Stomach (tissue), 9 donors: Measurements from ENCODE around the gene IPO9. TPM values are rescaled to one million over a fixed set of nuclear protein-coding genes. Genes with fewer than 3 reads are reported as not detected.
A peak's percentile ranks its signal among the peaks of the same experiment; 100 is the strongest.

ENCODE experiments used
- DNase-seq, 2 donors: peaks; one replicate each; pipeline versions ENCODE4 v3.0.0 to v3.0.0-alpha.2; 2013 to 2019
- H3K27ac ChIP-seq, 5 donors: fragments of 200-600 bp in 4 of 5; sonication (generic) in 4 of 5; one replicate each; pipeline ENCODE4 v1.5.1; 2013 to 2019; ENCODE audit warnings: mild to moderate bottlenecking in 1 of 5, moderate library complexity in 1 of 5
- H3K27me3 ChIP-seq, 3 donors: fragments of 200-600 bp; sonication (generic); one replicate each; pipeline ENCODE4 v1.5.1; 2017 to 2019; ENCODE audit warnings: mixed run types in 1 of 3
- H3K36me3 ChIP-seq, 4 donors: fragments of 200-600 bp; sonication (generic); 1 replicate in 3 of 4; 2 replicates in 1 of 4; pipeline ENCODE4 v1.5.1; 2016 to 2019
- H3K4me1 ChIP-seq, 4 donors: fragments of 200-600 bp; sonication (generic); one replicate each; pipeline ENCODE4 v1.5.1; 2016 to 2019
- H3K4me3 ChIP-seq, 4 donors: fragments of 200-600 bp; sonication (generic) in 3 of 4; one replicate each; pipeline ENCODE4 v1.5.1; 2016 to 2019; ENCODE audit warnings: mild to moderate bottlenecking in 1 of 4
- H3K9me3 ChIP-seq, 4 donors: fragments of 200-600 bp; sonication (generic); one replicate each; pipeline ENCODE4 v1.5.1; 2016 to 2019
- CTCF ChIP-seq, 7 experiments: fragments of 450-650 bp in 4 of 7; fragments of 200-600 bp in 3 of 7; sonication (generic) in 3 of 7; IDR thresholded peaks; one replicate each; pipeline ENCODE4 v1.5.1; 2016 to 2019; ENCODE audit warnings: antibody characterized with exemption in 7 of 7, control low read depth in 2 of 7, mild to moderate bottlenecking in 1 of 7
- EP300 ChIP-seq: sonication (generic); formaldehyde crosslinking; IDR thresholded peaks from one replicate; pipeline ENCODE4 v1.6.1; 2017; ENCODE audit warnings: antibody characterized with exemption
- POLR2A ChIP-seq, 4 donors: fragments of 450-650 bp; IDR thresholded peaks; one replicate each; pipeline ENCODE4 v1.6.1; 2016; ENCODE audit warnings: antibody characterized with exemption in 4 of 4, control low read depth in 2 of 4, mild to moderate bottlenecking in 1 of 4, moderate library complexity in 1 of 4
- POLR2AphosphoS5 ChIP-seq, 3 donors: sonication (generic); formaldehyde crosslinking; IDR thresholded peaks; one replicate each; pipeline ENCODE4 v1.6.1; 2016; ENCODE audit warnings: antibody characterized with exemption in 3 of 3
- WGBS, 5 donors: extraction: QIAGEN DNeasy Blood & Tissue Kit in 3 of 5; methylation state at CpG; one replicate each; pipeline versions ENCODE4 v1.1.5 to v1.1.7; 2013 to 2018; 5-methylcytosine and 5-hydroxymethylcytosine counted together
- intact Hi-C: fragments of 100-400 bp; cut with DNase I; formaldehyde crosslinking; loops from one replicate; pipeline ENCODE4 v1.15.1; 2023; ENCODE audit warnings: low total_unique reads
- polyA plus RNA-seq, 3 donors: library from polyadenylated mRNA; stranded (reverse); fragments of 200-250 nt; gene quantifications; one replicate each; pipeline ENCODE4 v1.2.3, GENCODE V29; 2013
- total RNA-seq, 5 donors: library from RNA; depleted of rRNA; stranded (reverse); fragments of >200 nt; gene quantifications; one replicate each; pipeline versions ENCODE4 v1.1.0 to v1.2.3, GENCODE V29; 2014 to 2016
- donor health status: healthy with polysubstance abuse.
- donor health status: Bipolar disorder and iron deficiency.
- donor health status: healthy.

IPO9 gene
- total and polyA plus RNA-seq, 8 donors: 5.2 to 27.9 (median 12.1) TPM

GRCh38 chr1:201793306-201793925, 35.5 kb upstream of the IPO9 start:
- Histone ChIP-seq H3K4me3 (no peak overlapping the region), H3K36me3 (peaks cover 16 to 84% (median 65%) of the 10 kb centered on the region in 4 donors), H3K9me3 (no peaks in the 10 kb centered on the region), H3K27ac (peak overlapping the region in 1 of 5 donors; percentile 77), H3K27me3 (no peaks in the 10 kb centered on the region), H3K4me1 (peaks cover 18 to 42% (median 34%) of the 10 kb centered on the region in 4 donors)
- DNase-seq: no peak
- 49 to 69% (median 57%) methylated on average over 11 of the region's 11 CpGs for WGBS, 5 donors
- intact Hi-C loops: loop anchor here (2.0 to 10.0 kb wide), 2 partner anchors 85 to 239 kb away; no protein-coding TSS in a partner anchor
- TF ChIP-seq POLR2A (IDR thresholded peaks at IDR 0.05) (no peak), POLR2AphosphoS5 (IDR thresholded peaks at IDR 0.05) (no peak), CTCF (IDR thresholded peaks at IDR 0.05) (no peak), EP300 (no peak)

DNA sequence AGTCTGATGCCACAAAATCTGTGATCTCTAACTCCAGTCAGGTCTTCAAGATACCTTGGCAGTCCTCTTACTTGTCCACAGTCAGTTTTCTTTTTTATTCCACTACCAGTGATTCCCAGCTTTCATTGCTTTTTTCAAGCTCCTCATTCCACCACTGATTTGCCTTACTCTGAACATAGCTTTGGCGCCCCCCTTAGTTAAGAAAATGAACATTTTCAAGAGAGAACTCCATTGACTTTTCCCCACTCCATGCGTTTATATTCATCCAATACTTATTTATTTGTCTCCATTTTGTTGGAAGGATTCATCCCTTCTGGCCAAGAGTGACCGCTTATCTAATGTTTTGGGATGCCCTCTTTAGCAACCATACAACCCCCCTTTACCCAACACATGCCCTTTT, 33.9 kb upstream of the IPO9 start:
- no peak for TF ChIP-seq POLR2AphosphoS5 (IDR thresholded peaks at IDR 0.05)
- TF ChIP-seq POLR2A (IDR thresholded peaks at IDR 0.05): no peak
- no peak for TF ChIP-seq CTCF (IDR thresholded peaks at IDR 0.05)
- no peak for TF ChIP-seq EP300
- Histone ChIP-seq H3K36me3 (peaks cover 14 to 75% (median 63%) of the 10 kb centered on the region in 4 donors), H3K9me3 (no peaks in the 10 kb centered on the region), H3K4me3 (no peak overlapping the region), H3K4me1 (peaks cover 18 to 33% (median 31%) of the 10 kb centered on the region in 4 donors), H3K27me3 (no peaks in the 10 kb centered on the region), H3K27ac (no peak overlapping the region)
- WGBS, 5 donors: 58 to 69% (median 61%) methylated on average over 3 of the region's 3 CpGs
- intact Hi-C loops: loop anchor here (10.0 kb wide), 1 partner anchor 240 kb away; no protein-coding TSS in a partner anchor
- peak in 1 of 2 donors; percentile 32 for DNase-seq

DNA sequence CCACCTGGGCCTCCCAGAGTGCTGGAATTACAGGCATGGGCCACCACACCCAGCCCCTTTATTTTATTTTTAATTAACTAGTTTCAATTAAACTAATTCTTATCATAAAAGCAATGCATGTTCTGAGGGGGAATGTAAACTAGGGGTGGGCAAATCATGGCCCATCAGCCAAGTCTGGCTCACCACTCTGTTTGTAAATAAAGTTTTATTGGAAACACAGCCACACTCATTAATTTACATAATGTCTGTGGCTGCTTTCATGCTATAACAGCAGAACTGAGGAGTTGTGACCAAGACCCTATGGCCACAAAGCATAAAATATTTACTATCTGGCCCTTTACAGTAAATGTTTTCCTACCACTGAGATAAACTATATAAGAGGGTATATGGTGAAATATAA, 28.7 kb upstream of the IPO9 start:
- Histone ChIP-seq H3K36me3 (peaks cover 16 to 77% (median 69%) of the 10 kb centered on the region in 4 donors), H3K4me3 (no peak overlapping the region), H3K27me3 (no peaks in the 10 kb centered on the region), H3K27ac (no peak overlapping the region), H3K4me1 (no peaks in the 10 kb centered on the region), H3K9me3 (no peaks in the 10 kb centered on the region)
- intact Hi-C loops: no loop called here
- TF ChIP-seq POLR2AphosphoS5 (IDR thresholded peaks at IDR 0.05) (no peak), EP300 (no peak), CTCF (IDR thresholded peaks at IDR 0.05) (no peak), POLR2A (IDR thresholded peaks at IDR 0.05) (no peak)
- DNase-seq: no peak

- H3K27me3 ChIP-seq: no peaks in the 10 kb centered on the region
- no peak overlapping the region for H3K4me3 ChIP-seq
- intact Hi-C loops: no loop called here
- WGBS, 5 donors: 84 to 90% (median 84%) methylated on average over 4 of the region's 4 CpGs
- DNase-seq: no peak
- H3K27ac ChIP-seq: no peak overlapping the region
- H3K4me1 ChIP-seq: no peaks in the 10 kb centered on the region
- H3K9me3 ChIP-seq: no peaks in the 10 kb centered on the region
- no peak for TF ChIP-seq POLR2A (IDR thresholded peaks at IDR 0.05)
- TF ChIP-seq CTCF (IDR thresholded peaks at IDR 0.05): no peak
- TF ChIP-seq EP300: no peak
- TF ChIP-seq POLR2AphosphoS5 (IDR thresholded peaks at IDR 0.05): no peak
- H3K36me3 ChIP-seq: peaks cover 64 to 95% (median 89%) of the 10 kb centered on the region in 4 donors
Observed at GRCh38 chr1:201806801-201807200, 22.2 kb upstream of the IPO9 start.
